GM19193 (cell line): ENCODE results near the gene PRKN.

Source experiments
- POLR2A ChIP-seq: IDR thresholded peaks from 4 replicates; pipeline ENCODE4 v1.6.1; 2011; ENCODE audit not compliant: insufficient read depth, insufficient read length; ENCODE audit errors: extremely low read depth

The PRKN gene

GRCh38 chr6:162699961-162700360, 27.6 kb downstream of the PRKN start:
- TF ChIP-seq POLR2A, result no peak

GRCh38 chr6:162698440-162698839, 29.1 kb downstream of the PRKN start:
- TF ChIP-seq POLR2A, result no peak

DNA sequence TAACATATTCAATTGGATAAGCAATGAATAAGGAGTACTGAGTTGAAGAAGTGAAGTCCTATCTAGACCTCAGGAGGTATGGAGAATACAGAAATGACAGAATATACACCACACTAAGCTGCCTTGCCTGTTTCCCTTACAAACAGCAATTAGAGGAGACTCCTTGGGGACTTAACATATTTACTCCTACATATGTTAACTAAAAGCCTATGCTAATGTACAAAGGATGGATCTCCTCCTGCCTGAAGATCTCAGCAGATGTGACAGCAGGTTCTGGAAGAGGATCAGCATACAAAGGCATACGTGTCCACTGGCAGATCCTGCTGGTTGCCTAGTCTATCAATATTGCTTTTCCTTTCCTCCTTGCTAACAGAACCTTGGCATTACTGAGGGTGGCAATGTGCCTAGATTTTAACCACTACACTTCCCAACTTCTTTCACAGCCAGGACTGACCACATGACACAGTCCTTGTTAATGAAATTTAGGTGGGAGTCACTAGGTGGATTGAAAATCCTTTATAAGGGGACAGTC, 29.6 kb downstream of the PRKN start:
- TF ChIP-seq POLR2A, result no peak

- no peak for TF ChIP-seq POLR2A
Observed at GRCh38 chr6:162690158-162690557, 37.4 kb downstream of the PRKN start.

DNA sequence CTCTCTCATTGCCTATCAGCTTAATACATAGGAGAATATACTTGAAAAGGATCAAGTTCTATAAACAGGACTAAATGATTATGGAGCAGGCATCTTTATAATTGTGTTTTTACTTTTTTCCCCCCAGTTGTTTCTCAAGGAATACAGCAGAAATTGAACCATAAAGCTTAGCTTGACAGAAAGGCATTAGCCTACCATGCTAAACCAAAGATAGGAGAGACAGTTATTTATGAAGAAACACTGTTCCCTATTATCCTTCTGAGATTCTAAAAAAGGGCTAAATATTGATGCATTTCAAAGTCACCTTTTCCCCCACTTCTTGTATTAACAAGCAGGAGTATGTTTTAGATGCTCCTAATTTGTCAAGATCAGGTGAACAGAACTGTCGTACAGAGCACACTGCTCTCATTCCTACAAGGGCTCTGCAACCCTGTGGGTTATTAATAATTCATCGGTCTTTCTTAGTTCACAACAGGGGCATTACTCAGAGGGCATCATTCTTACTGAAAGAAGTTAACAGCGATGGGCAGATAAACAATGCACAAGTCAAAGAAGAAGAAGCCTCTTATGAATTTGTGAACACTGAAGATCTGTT, 38.7 kb downstream of the PRKN start:
- TF ChIP-seq POLR2A, result no peak

GRCh38 chr6:162685586-162685985, 42.0 kb downstream of the PRKN start:
- no peak for TF ChIP-seq POLR2A

DNA sequence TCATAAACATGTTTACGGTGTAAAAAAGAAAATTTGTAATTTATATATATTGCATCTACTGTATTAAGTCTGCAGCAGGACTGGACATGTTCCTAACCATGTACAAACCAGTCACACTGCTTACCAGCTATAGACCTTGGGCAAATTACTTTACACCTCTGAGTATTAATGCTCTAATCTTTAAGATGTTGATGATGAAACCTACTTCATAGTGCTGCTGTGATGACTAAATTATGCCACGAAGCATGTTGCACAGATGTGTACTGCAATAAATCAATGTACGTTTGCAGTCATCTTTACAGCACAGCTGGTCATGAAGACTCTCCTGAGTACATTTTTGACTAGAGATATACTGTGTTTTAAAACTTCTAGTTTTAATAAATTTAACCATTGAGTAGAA, 42.6 kb downstream of the PRKN start:
- no peak for TF ChIP-seq POLR2A

GRCh38 chr6:162684052-162684451, 43.5 kb downstream of the PRKN start:
- TF ChIP-seq POLR2A, result no peak

DNA sequence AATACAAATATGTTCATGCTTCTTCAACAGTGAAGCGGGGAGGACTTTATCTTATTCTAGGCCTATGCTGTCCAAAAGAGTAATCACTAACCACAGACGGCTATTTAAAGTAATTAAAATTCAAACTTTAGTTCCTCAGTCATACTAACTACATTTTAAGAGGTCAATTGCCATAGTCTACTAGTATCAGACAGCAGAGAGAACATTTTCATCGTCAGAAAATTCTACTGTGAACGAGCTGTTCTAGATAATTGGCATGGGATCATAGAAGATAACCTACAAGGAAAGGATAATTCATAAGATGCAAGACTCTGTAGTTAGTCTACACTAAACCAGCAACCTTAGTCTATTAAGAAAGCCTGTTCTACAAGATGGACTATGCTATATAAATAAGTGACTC, 44.4 kb downstream of the PRKN start:
- no peak for TF ChIP-seq POLR2A

DNA sequence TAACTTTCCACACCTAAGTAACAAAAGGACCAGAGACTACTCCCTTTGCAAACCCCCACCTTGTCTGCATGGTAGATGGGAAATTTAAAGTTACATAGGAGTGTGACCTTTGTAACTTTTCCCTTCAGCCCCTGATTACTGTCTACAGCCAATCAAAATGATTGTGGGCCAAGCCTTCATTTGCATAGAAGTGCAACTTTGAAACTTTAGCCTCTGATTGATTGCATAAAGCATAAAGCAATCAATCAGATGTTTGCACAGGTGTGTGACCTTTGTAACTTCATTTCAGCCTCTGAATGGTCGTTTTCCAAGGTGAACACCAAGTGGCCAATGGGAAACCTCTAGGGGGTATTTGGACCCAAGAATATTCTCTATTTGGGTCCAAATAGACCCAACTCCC, 46.1 kb downstream of the PRKN start:
- TF ChIP-seq POLR2A, result no peak

GRCh38 chr6:162680871-162681270, 46.7 kb downstream of the PRKN start:
- TF ChIP-seq POLR2A, result no peak

- no peak for TF ChIP-seq POLR2A
Observed at GRCh38 chr6:162680367-162680766, 47.2 kb downstream of the PRKN start.

GRCh38 chr6:162679681-162680080, 47.9 kb downstream of the PRKN start:
- no peak for TF ChIP-seq POLR2A

DNA sequence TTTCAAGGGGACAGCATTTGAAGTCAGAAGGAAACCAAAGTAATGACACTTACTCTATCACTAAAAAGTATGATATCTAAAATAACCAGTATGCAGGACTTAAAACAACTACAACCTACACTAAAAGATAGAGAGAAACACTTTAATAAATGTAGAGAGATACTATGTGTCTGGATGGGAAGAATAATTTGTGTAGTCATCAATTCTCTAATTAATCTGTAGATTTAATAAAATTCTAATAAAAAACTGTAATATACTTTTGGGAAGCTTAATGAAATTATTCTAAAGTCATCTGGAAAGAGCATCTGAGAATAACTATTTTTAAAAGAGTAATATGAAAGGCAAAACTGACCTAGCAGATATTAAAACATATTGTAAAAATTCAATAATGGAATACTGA, 52.1 kb downstream of the PRKN start:
- TF ChIP-seq POLR2A, result no peak

DNA sequence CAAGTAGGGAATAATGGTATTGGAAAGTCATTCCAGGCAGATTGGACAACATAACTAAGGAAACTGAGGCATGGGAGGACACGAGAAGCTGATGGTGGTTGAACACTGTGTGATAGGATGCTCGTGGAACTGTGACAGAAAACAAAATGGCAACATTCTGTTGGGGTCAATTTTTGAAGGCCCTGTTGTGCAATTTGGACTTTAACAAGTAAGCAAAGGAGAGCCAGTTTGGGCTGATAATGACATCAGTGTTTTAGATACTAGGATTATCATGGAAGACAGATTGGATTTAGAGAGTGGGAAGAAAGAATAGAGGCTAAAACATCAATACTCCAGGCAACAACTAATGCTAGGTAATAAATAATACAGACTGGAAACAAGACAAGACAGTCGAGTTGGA, 53.1 kb downstream of the PRKN start:
- no peak for TF ChIP-seq POLR2A

DNA sequence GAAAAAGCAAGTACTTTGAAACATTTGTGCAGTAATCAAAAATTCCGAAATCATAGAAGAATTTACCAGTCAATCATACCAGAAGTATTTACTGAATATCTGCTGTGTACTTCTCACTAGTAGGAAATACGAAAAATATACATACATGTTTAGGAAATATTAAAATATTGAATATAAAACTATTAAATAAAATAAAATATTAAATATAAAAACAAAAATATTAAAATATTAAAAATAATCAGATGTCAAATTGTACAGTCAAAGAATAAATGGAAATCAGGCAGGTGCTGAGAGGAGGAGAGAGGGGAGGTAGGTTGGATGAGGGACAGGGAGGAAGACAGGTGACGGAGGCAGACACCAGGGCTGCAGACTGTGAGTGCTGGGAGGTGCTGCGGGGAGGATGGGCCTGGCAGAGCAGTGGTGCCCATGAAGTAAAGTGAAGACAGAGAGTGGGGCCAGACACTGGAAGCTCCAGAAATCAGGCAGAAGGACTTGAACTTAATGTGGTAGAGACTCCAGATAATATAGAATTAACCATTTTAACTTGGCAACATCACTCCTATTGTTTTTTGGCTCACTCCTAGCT, 55.9 kb downstream of the PRKN start:
- no peak for TF ChIP-seq POLR2A

DNA sequence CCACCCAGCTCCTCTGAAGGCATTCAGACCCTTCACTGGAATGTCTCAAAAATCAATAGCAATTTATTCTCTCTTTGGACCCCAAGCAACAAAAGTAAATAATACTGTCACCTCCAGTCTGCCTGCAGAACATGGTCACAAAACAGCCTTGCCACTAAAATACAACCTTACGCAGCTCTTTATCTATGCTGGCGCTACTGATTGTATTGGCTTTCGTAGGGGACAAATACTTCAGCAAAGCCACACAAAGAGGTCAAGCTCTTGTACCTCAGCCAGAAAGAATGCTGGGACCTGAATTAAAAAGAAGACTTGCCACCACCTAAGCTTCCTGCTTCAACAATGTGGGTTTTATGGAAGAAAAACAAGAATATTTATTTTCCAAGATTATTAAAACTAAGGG, 57.2 kb downstream of the PRKN start:
- no peak for TF ChIP-seq POLR2A
